Pancreas (tissue), 10 donors: ENCODE results near the gene GNAS. TPM values are rescaled to one million over a fixed set of nuclear protein-coding genes. Genes with fewer than 3 reads are reported as not detected.

Experiments
- ATAC-seq, 4 donors: fragments of 200-7000 bp; cut with Tn5 transposase; one replicate each; pipeline versions ENCODE4 v1.8.0 to v1.9.1; 2020; ENCODE audit warnings: mild to moderate bottlenecking in 4 of 4, moderate library complexity in 4 of 4
- DNase-seq, 6 donors: peaks; one replicate each; pipeline ENCODE4 v3.0.0-alpha.2; 2020
- FAIRE-seq: peaks from 2 replicates; lab custom pipeline; 2012; peaks lifted over from hg19 to GRCh38; lab: Jason Lieb, UNC
- H3K27ac ChIP-seq, 4 donors: fragments of 200-600 bp; sonication (generic); 1 replicate in 3 of 4; 2 replicates in 1 of 4; pipeline versions ENCODE4 v1.5.0 to v1.8.0; 2020
- H3K27me3 ChIP-seq, 4 donors: fragments of 200-600 bp; one replicate each; pipeline ENCODE4 v1.8.0; 2021
- H3K36me3 ChIP-seq, 3 donors: fragments of 200-600 bp; sonication (generic) in 1 of 3; one replicate each; pipeline versions ENCODE4 v1.5.0 to v1.8.0; 2020 to 2021
- H3K4me1 ChIP-seq, 3 donors: fragments of 200-600 bp; one replicate each; pipeline ENCODE4 v1.8.0; 2021
- H3K4me3 ChIP-seq, 4 donors: fragments of 200-600 bp; sonication (generic) in 2 of 4; one replicate each; pipeline versions ENCODE4 v1.5.0 to v1.8.0; 2020 to 2021
- H3K9me3 ChIP-seq, 4 donors: fragments of 200-600 bp; one replicate each; pipeline ENCODE4 v1.8.0; 2021
- WGBS, 2 donors: extraction: QIAGEN DNeasy Blood & Tissue Kit; methylation state at CpG; one replicate each; pipeline ENCODE4 v1.1.7; 2013; 5-methylcytosine and 5-hydroxymethylcytosine counted together
- intact Hi-C, 3 donors: fragments of 100-400 bp; cut with DNase I; formaldehyde crosslinking; loops; one replicate each; pipeline versions ENCODE4 v1.11.1 to v1.14.2; 2022
- polyA plus RNA-seq, 2 donors: library from polyadenylated mRNA; stranded (reverse); fragments of 200-250 nt; gene quantifications; one replicate each; pipeline ENCODE4 v1.2.3, GENCODE V29; 2013
- total RNA-seq, 6 donors: library from RNA; stranded (reverse); fragmentation: NEBNext Ultra II Directional in 4 of 6; extraction: Animal tissue kit (Norgen Biotek cat#: 25700) in 4 of 6; gene quantifications; one replicate each; pipeline versions ENCODE4 v1.2.1 to v1.2.4, GENCODE V29; 2021 to 2023
- TF ChIP-seq, protein P1 (sequence below), 4 donors: fragments of 200-600 bp; sonication (generic) in 3 of 4; IDR thresholded peaks; one replicate each; pipeline versions ENCODE4 v1.5.0 to v1.8.0; 2021; ENCODE audit warnings: antibody characterized with exemption in 4 of 4
- donor health status: healthy with polysubstance abuse.
- donor health status: DM: no; HTN: no; CAD: no; lungs with moderate emphysema.
- donor health status: DM: no; HTN: no; CAD: no.
- donor health status: control.
- donor health status: control.
- donor health status: Bipolar disorder and iron deficiency.
- donor health status: DM: yes; HTN: yes; CAD: no.
- donor health status: DM: no; HTN: no; CAD: no.
- donor health status: DM: no; HTN: no; CAD: no.
- donor health status: DM: yes; HTN: yes; CAD: no.

The GNAS gene
- total and polyA plus RNA-seq, 8 donors, result 349 to 2,220 (median 627) TPM

GRCh38 chr20:58926802-58927489 is 74.4 kb downstream of the GNAS start:
- FAIRE-seq (no peak), DNase-seq (no peak), ATAC-seq (no peak)
- no peaks in the 10 kb centered on the region for H3K36me3 ChIP-seq
- intact Hi-C loops, result no loop called here
- no peak overlapping the region for H3K4me3 ChIP-seq
- no peaks in the 10 kb centered on the region for H3K4me1 ChIP-seq
- no peak overlapping the region for H3K27ac ChIP-seq
- no peaks in the 10 kb centered on the region for H3K27me3 ChIP-seq
- WGBS, 2 donors, result 88 to 94% methylated on average over 10 of the region's 10 CpGs
- TF ChIP-seq, protein P1, sequence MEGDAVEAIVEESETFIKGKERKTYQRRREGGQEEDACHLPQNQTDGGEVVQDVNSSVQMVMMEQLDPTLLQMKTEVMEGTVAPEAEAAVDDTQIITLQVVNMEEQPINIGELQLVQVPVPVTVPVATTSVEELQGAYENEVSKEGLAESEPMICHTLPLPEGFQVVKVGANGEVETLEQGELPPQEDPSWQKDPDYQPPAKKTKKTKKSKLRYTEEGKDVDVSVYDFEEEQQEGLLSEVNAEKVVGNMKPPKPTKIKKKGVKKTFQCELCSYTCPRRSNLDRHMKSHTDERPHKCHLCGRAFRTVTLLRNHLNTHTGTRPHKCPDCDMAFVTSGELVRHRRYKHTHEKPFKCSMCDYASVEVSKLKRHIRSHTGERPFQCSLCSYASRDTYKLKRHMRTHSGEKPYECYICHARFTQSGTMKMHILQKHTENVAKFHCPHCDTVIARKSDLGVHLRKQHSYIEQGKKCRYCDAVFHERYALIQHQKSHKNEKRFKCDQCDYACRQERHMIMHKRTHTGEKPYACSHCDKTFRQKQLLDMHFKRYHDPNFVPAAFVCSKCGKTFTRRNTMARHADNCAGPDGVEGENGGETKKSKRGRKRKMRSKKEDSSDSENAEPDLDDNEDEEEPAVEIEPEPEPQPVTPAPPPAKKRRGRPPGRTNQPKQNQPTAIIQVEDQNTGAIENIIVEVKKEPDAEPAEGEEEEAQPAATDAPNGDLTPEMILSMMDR (IDR thresholded peaks at IDR 0.05), result no peak
- H3K9me3 ChIP-seq, result no peaks in the 10 kb centered on the region

DNA sequence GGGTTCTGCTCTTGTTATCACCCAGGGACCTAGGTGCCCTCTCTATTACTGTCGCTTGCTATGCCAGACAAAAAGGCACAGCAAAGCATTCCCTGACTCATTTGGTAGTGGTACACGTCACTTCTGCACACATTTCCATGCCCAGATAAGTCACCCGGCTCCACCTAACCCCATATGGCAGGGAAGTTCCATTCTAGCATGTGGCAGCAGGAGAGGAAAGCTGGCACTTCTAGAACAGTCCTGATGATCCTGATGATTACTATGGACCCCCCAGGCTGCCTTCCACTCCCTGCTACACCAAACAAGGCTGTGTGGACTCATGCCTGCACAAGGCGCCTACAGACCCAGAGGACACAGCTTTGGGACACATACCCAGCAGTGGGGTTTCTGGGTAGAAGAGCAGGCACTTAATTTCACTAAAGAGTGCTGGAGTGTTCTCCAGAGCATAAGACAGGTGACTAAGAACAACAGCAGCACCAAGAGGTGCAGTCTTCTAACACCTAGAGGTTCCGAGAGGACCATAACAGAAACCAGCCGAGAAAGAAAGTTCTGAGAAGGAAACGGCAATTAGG is 75.1 kb downstream of the GNAS start:
- H3K4me1 ChIP-seq, result no peaks in the 10 kb centered on the region
- no peaks in the 10 kb centered on the region for H3K27me3 ChIP-seq
- H3K27ac ChIP-seq, result no peak overlapping the region
- H3K36me3 ChIP-seq, result no peaks in the 10 kb centered on the region
- no peak overlapping the region for H3K4me3 ChIP-seq
- no peaks in the 10 kb centered on the region for H3K9me3 ChIP-seq
- no peak for FAIRE-seq
- TF ChIP-seq, protein P1 (IDR thresholded peaks at IDR 0.05), result no peak
- no peak for DNase-seq
- WGBS, 2 donors, result 92 to 95% methylated on average over 7 of the region's 7 CpGs
- intact Hi-C loops, result no loop called here
- ATAC-seq, result no peak

DNA sequence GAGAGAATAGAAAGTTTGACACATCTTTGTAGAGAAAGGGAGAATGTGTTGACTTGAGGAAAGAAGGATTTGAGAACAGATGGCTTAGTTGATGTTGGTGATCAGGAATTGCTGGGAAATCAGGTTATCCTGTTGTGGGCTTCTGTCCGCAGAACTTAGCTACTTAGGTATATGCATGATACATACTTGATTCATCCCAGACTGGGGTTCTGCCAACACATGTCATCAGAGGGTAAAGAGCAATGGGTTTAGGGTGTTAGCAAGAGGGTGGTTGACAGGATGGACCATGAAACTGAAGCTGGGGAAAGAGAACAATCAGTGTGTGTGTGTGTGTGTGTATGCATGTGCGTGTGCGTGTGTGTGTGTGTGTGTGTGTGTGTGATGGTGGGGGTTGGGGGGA is 78.0 kb downstream of the GNAS start:
- FAIRE-seq (no peak), DNase-seq (no peak), ATAC-seq (no peak)
- no peaks in the 10 kb centered on the region for H3K9me3 ChIP-seq
- WGBS, 2 donors, result 89 to 92% methylated on average over 3 of the region's 3 CpGs
- H3K4me3 ChIP-seq, result no peak overlapping the region
- intact Hi-C loops, result no loop called here
- H3K27ac ChIP-seq, result no peak overlapping the region
- TF ChIP-seq, protein P1 (IDR thresholded peaks at IDR 0.05), result no peak
- no peaks in the 10 kb centered on the region for H3K4me1 ChIP-seq
- H3K27me3 ChIP-seq, result no peaks in the 10 kb centered on the region
- no peaks in the 10 kb centered on the region for H3K36me3 ChIP-seq

- WGBS, 2 donors, result 80 to 85% methylated on average over 5 of the region's 5 CpGs
- Histone ChIP-seq H3K27ac (no peak overlapping the region), H3K9me3 (no peaks in the 10 kb centered on the region), H3K36me3 (no peaks in the 10 kb centered on the region), H3K4me3 (no peak overlapping the region), H3K27me3 (no peaks in the 10 kb centered on the region), H3K4me1 (no peaks in the 10 kb centered on the region)
- intact Hi-C loops, result no loop called here
- FAIRE-seq (no peak), DNase-seq (no peak), ATAC-seq (no peak)
- TF ChIP-seq, protein P1 (IDR thresholded peaks at IDR 0.05), result no peak
These were observed 79.7 kb downstream of the GNAS start for GRCh38 chr20:58932170-58932569.

DNA sequence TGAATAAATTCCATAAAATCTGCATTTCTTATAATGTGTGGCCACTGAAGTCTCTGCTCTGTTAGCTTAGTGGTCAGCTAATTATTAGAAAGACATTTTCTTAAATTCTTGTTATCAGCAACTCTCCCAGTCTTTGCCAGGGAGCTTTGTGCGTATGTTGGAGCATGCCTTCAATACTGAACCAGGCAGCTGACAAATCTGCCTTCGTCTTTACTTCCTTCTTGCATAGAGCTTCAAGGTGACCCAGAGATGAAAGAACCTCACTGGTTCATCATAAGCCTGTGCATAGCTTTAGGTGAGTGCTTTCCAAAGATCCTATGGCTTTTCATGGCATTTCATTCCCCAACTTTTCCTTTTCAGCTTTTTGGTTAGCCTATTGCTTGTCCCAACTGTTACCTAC is 85.6 kb downstream of the GNAS start:
- Histone ChIP-seq H3K27ac (no peak overlapping the region), H3K36me3 (no peaks in the 10 kb centered on the region), H3K4me3 (no peak overlapping the region), H3K4me1 (no peaks in the 10 kb centered on the region), H3K9me3 (no peaks in the 10 kb centered on the region), H3K27me3 (no peaks in the 10 kb centered on the region)
- TF ChIP-seq, protein P1 (IDR thresholded peaks at IDR 0.05), result no peak
- DNase-seq (no peak), ATAC-seq (no peak), FAIRE-seq (no peak)
- intact Hi-C loops, result no loop called here
- WGBS, 2 donors, result 78 to 83% methylated on average over 2 of the region's 2 CpGs
